ENCODE results near the gene STKLD1. TPM values are rescaled to one million over a fixed set of nuclear protein-coding genes. Genes with fewer than 3 reads are reported as not detected.
A peak's percentile ranks its signal among the peaks of the same experiment; 100 is the strongest.
"Not testable (repeated sequence)": the region's sequence is repeated elsewhere in the genome, so short reads cannot be mapped to it uniquely, and the experiment has no call there.

STKLD1 gene
- total RNA-seq, 2 experiments from 2014 or later, result 0.59 to 1.0 TPM

- no peak overlapping the region for H3K27ac Mint-ChIP-seq
- H3K36me3 Mint-ChIP-seq (ENCODE audit: low read depth), result peaks cover 65% of the 10 kb centered on the region
- Histone ChIP-seq H3K4me1 (ENCODE audit: insufficient read depth, low read length) (peaks cover 37% of the 10 kb centered on the region), H3K36me3 (ENCODE audit: insufficient read depth, low read length) (peaks cover 44% of the 10 kb centered on the region), H3K4me3 (ENCODE audit: low read length) (no peak overlapping the region), H3K27ac (ENCODE audit: low read depth in 1 of 2, low read length in 2 of 2) (no peak overlapping the region), H3K27me3 (ENCODE audit: control insufficient read depth in 1 of 2, insufficient read depth in 2 of 2, low read length in 2 of 2) (no peaks in the 10 kb centered on the region), H3K9me3 (ENCODE audit: control insufficient read depth in 1 of 2, insufficient read depth in 1 of 2, low read length in 2 of 2) (no peaks in the 10 kb centered on the region)
- no peak overlapping the region for H3K4me3 Mint-ChIP-seq
- ATAC-seq (ENCODE audit: poor library complexity), result no peak
- ChIA-PET POLR2A (interaction anchor here (1.1 to 3.2 kb wide), 3 partner anchors 14 to 186 kb away, joined by 3 to 19 read pairs (median 16); partner anchors contain the start of genes MED22, RPL7A and STKLD1), CTCF (interaction anchor here (1.0 kb wide), 1 partner anchor 153 kb away, joined by 3 read pairs; no protein-coding TSS in a partner anchor)
- H3K27me3 Mint-ChIP-seq, result no peaks in the 10 kb centered on the region
- no peaks in the 10 kb centered on the region for H3K9me3 Mint-ChIP-seq
- peaks cover 17% of the 10 kb centered on the region for H3K4me1 Mint-ChIP-seq (ENCODE audit: low read depth)
- TF ChIP-seq CTCF (IDR thresholded peaks at IDR 0.05), result no peak
- intact Hi-C loops (cut with DNase I, micrococcal nuclease), result loop anchor here in 1 of 2 experiments (5.0 kb wide), 2 partner anchors 302 to 387 kb away; partner anchors contain the start of gene GTF3C5
- no peak for DNase-seq
These were observed 42.0 kb upstream of the STKLD1 start for GRCh38 chr9:133334161-133334560.

GRCh38 chr9:133334888-133335287 lies 41.3 kb upstream of the STKLD1 start:
- peaks cover 68% of the 10 kb centered on the region for H3K36me3 Mint-ChIP-seq (ENCODE audit: low read depth)
- intact Hi-C loops (cut with DNase I, micrococcal nuclease), result loop anchor here in 1 of 2 experiments (5.0 kb wide), 5 partner anchors 142 to 663 kb away; partner anchors contain the start of genes GTF3C4, GTF3C5 and SLC2A6
- DNase-seq; H3K27me3 ChIP-seq (ENCODE audit: control insufficient read depth in 1 of 2, insufficient read depth in 2 of 2, low read length in 2 of 2); H3K9me3 ChIP-seq (ENCODE audit: control insufficient read depth in 1 of 2, insufficient read depth in 1 of 2, low read length in 2 of 2); ATAC-seq (ENCODE audit: poor library complexity); H3K27me3 Mint-ChIP-seq; H3K9me3 Mint-ChIP-seq; H3K27ac ChIP-seq (ENCODE audit: low read depth in 1 of 2, low read length in 2 of 2): not testable (repeated sequence)
- ChIA-PET CTCF (interaction anchor here (1.0 kb wide), 1 partner anchor 152 kb away, joined by 3 read pairs; no protein-coding TSS in a partner anchor), POLR2A (interaction anchor here (1.1 to 3.2 kb wide), 4 partner anchors 13 to 187 kb away, joined by 3 to 19 read pairs (median 10); partner anchors contain the start of genes MED22, RPL7A and STKLD1)
- Histone ChIP-seq H3K4me1 (ENCODE audit: insufficient read depth, low read length) (peaks cover 42% of the 10 kb centered on the region), H3K36me3 (ENCODE audit: insufficient read depth, low read length) (peaks cover 51% of the 10 kb centered on the region), H3K4me3 (ENCODE audit: low read length) (peak overlapping the region; percentile 86)
- H3K27ac Mint-ChIP-seq, result peak overlapping the region; percentile 91
- peaks cover 23% of the 10 kb centered on the region for H3K4me1 Mint-ChIP-seq (ENCODE audit: low read depth)
- H3K4me3 Mint-ChIP-seq, result peak overlapping the region; percentile 97

DNA sequence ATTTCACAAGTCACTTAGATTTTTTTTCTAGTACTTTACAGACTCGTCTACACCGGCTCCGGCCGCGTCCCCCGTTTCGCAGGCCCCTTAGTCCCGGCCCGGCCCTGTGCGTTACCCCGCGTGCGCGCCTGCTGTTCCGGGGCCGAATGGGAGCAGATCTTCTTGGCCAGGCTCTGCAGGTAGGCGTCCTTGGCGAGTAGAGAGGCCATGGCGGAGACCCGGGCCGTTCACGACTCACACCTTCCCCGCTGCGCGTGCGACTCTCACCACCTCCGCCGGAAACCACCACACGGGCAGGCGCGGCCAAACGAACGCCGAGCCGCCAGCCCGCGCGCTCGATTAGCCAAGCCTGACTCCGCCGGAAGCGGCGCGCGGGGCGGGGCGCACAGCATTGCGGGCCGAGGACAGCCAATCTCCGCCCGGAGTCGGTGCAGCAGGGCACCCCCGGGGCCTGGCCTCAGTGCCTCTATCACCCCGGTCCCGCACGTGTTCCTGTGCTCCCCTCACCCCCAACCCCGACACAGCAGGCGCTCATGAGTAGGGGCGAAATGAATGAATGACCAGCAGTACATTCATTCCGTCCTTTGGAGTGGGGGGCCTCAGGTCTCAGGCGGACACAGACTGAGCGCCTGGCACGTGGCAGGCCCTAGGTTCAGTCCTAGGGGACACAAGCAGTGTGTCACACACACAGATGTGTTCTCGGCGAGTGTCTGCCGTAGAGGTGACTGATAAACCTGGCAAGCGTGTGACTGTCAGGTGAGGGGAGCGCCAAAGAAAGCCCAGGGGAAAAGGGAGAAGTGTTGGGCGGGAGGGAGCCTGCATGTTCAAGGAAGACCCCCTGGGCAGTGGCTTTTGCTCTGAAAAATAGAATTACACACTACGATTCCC lies 40.0 kb upstream of the STKLD1 start, which contains the start of gene SURF6:
Gene SURF6, minus strand, starts transcription at position 265 of the 888 bp plus-strand sequence. Its CDS starts 56 bp downstream, at position 209.
- DNase-seq (peak; percentile 85 to 97 (median 91)), ATAC-seq (ENCODE audit: poor library complexity) (peak; percentile 93)
- Mint-ChIP-seq H3K9me3 (no peaks in the 10 kb centered on the region), H3K36me3 (ENCODE audit: low read depth) (peaks cover 68% of the 10 kb centered on the region), H3K27me3 (no peaks in the 10 kb centered on the region), H3K4me3 (peak within 1 kb of the TSS; percentile 97), H3K4me1 (ENCODE audit: low read depth) (peaks cover 32% of the 10 kb centered on the region), H3K27ac (peak within 1 kb of the TSS; percentile 91)
- POLR2A ChIA-PET, result interaction anchor here (1.3 to 3.2 kb wide), 3 partner anchors 12 to 41 kb away, joined by 5 to 19 read pairs (median 16); partner anchors contain the start of genes MED22, RPL7A and STKLD1
- Histone ChIP-seq H3K36me3 (ENCODE audit: insufficient read depth, low read length) (peaks cover 48% of the 10 kb centered on the region), H3K27ac (ENCODE audit: low read depth in 1 of 2, low read length in 2 of 2) (peak within 1 kb of the TSS; percentile 64 to 77), H3K27me3 (ENCODE audit: control insufficient read depth in 1 of 2, insufficient read depth in 2 of 2, low read length in 2 of 2) (no peaks in the 10 kb centered on the region), H3K4me1 (ENCODE audit: insufficient read depth, low read length) (peaks cover 54% of the 10 kb centered on the region), H3K4me3 (ENCODE audit: low read length) (peak within 1 kb of the TSS; percentile 86), H3K9me3 (ENCODE audit: control insufficient read depth in 1 of 2, insufficient read depth in 1 of 2, low read length in 2 of 2) (no peaks in the 10 kb centered on the region)
- CTCF ChIA-PET, result no interaction called here
- intact Hi-C loops (cut with DNase I, micrococcal nuclease), result loop anchor here (1.0 to 5.0 kb wide), 9 partner anchors 12 to 664 kb away; partner anchors contain the start of genes MED22 (in 2 of the 2), RPL7A (in 2 of the 2), CACFD1 (in 1 of the 2) and GTF3C4 (in 1 of the 2)
- TF ChIP-seq CTCF (IDR thresholded peaks at IDR 0.05), result no peak
